Measurements from ENCODE around the gene ABCC12.

ABCC12 gene

GRCh38 chr16:48126801-48127644 is 28.8 kb downstream of the ABCC12 start:
- no peak for DNase-seq (ENCODE audit: low spot score)
- TF ChIP-seq CTCF (IDR thresholded peaks at IDR 0.05; ENCODE audit: extremely low read depth, insufficient read depth, missing control alignments), result no peak
- in situ Hi-C loops (cut with MboI; ENCODE audit: low pct_unique_long_range_greater_than_20kb, low sequenced_read_pairs, unreplicated experiment), result no loop called here

GRCh38 chr16:48125888-48126287 is 29.9 kb downstream of the ABCC12 start:
- TF ChIP-seq CTCF (IDR thresholded peaks at IDR 0.05; ENCODE audit: extremely low read depth, insufficient read depth, missing control alignments), result no peak
- DNase-seq (ENCODE audit: low spot score), result no peak
- in situ Hi-C loops (cut with MboI; ENCODE audit: low pct_unique_long_range_greater_than_20kb, low sequenced_read_pairs, unreplicated experiment), result no loop called here

- DNase-seq (ENCODE audit: low spot score), result no peak
- in situ Hi-C loops (cut with MboI; ENCODE audit: low pct_unique_long_range_greater_than_20kb, low sequenced_read_pairs, unreplicated experiment), result no loop called here
- no peak for TF ChIP-seq CTCF (IDR thresholded peaks at IDR 0.05; ENCODE audit: extremely low read depth, insufficient read depth, missing control alignments)
Observed at GRCh38 chr16:48124266-48124665, 31.5 kb downstream of the ABCC12 start.

- in situ Hi-C loops (cut with MboI; ENCODE audit: low pct_unique_long_range_greater_than_20kb, low sequenced_read_pairs, unreplicated experiment), result no loop called here
- no peak for TF ChIP-seq CTCF (IDR thresholded peaks at IDR 0.05; ENCODE audit: extremely low read depth, insufficient read depth, missing control alignments)
Observed at GRCh38 chr16:48123104-48123788, 32.5 kb downstream of the ABCC12 start.

GRCh38 chr16:48121276-48121675 is 34.5 kb downstream of the ABCC12 start:
- no peak for DNase-seq (ENCODE audit: low spot score)
- TF ChIP-seq CTCF (IDR thresholded peaks at IDR 0.05; ENCODE audit: extremely low read depth, insufficient read depth, missing control alignments), result no peak
- in situ Hi-C loops (cut with MboI; ENCODE audit: low pct_unique_long_range_greater_than_20kb, low sequenced_read_pairs, unreplicated experiment), result no loop called here

More at GRCh38 chr16:48123104-48123788, 32.5 kb downstream of the ABCC12 start:
- peak; percentile 62 for DNase-seq (ENCODE audit: low spot score)

GRCh38 chr16:48118841-48119240 is 37.0 kb downstream of the ABCC12 start:
- TF ChIP-seq CTCF (IDR thresholded peaks at IDR 0.05; ENCODE audit: extremely low read depth, insufficient read depth, missing control alignments), result no peak
- no peak for DNase-seq (ENCODE audit: low spot score)
- in situ Hi-C loops (cut with MboI; ENCODE audit: low pct_unique_long_range_greater_than_20kb, low sequenced_read_pairs, unreplicated experiment), result no loop called here

Measured in GM13977 (cell line).